IMR-90 (cell line): Measurements from ENCODE around the gene SLC22A5. TPM values are rescaled to one million over a fixed set of nuclear protein-coding genes. Genes with fewer than 3 reads are reported as not detected.
"Not testable (repeated sequence)": the region's sequence is repeated elsewhere in the genome, so short reads cannot be mapped to it uniquely, and the experiment has no call there.

Source experiments
- ATAC-seq: fragments of 200-7000 bp; cut with Tn5 transposase; 2 replicates; pipeline ENCODE4 v1.9.1; 2020; ENCODE audit warnings: low read depth, mild to moderate bottlenecking, moderate library complexity
- BruUV-seq: library from RNA; stranded (reverse); fragments of 400-500 nt; replicated peaks from 2 replicates; lab custom pipeline; 2021; lab: Mats Ljungman, UMichigan
- CTCF ChIA-PET: fragments of 300-600 bp; formaldehyde crosslinking; extraction: SDS; loops from one replicate; lab custom pipeline; 2021; ENCODE audit warnings: antibody characterized with exemption; lab: Yijun Ruan, JAX
- POLR2A ChIA-PET: fragments of 300-600 bp; sonication (Branson Sonifier 250); formaldehyde crosslinking; loops from one replicate; lab custom pipeline; 2022; ENCODE audit warnings: antibody characterized with exemption; ENCODE audit not compliant: unreplicated experiment; lab: Charles Lee
- DNase-seq: peaks from one replicate; pipeline ENCODE4 v3.0.0; 2013
- H2AFZ ChIP-seq: replicated peaks from 2 replicates; pipeline ENCODE3; 2013; ENCODE audit warnings: low read length, mild to moderate bottlenecking; ENCODE audit not compliant: poor library complexity
- H2AK5ac ChIP-seq: 2 replicates; pipeline ENCODE4 v1.6.1; 2013; ENCODE audit warnings: low read depth, low read length, inconsistent platforms
- H2AK9ac ChIP-seq: replicated peaks from 2 replicates; pipeline ENCODE3; 2013; ENCODE audit warnings: mild to moderate bottlenecking, low read depth, low read length, moderate library complexity; ENCODE audit not compliant: poor library complexity
- H2BK120ac ChIP-seq: 2 replicates; pipeline ENCODE4 v1.6.1; 2013; ENCODE audit warnings: low read depth, low read length, inconsistent platforms
- H2BK15ac ChIP-seq: 3 replicates; pipeline ENCODE4 v1.6.1; 2013; ENCODE audit warnings: low read depth, low read length, inconsistent platforms
- H2BK20ac ChIP-seq: 2 replicates; pipeline ENCODE4 v1.6.1; 2013; ENCODE audit warnings: low read depth, mild to moderate bottlenecking, inconsistent platforms, low read length, moderate library complexity
- H2BK5ac ChIP-seq: 2 replicates; pipeline ENCODE4 v1.6.1; 2013; ENCODE audit warnings: mild to moderate bottlenecking, low read depth, low read length, inconsistent platforms; ENCODE audit not compliant: poor library complexity, severe bottlenecking
- H3K14ac ChIP-seq: replicated peaks from 2 replicates; pipeline ENCODE4 v1.6.1; 2013; ENCODE audit warnings: low read depth, low read length, inconsistent platforms
- H3K18ac ChIP-seq: 2 replicates; pipeline ENCODE4 v1.6.1; 2013; ENCODE audit warnings: low read depth, low read length, control low read depth
- H3K23ac ChIP-seq: 2 replicates; pipeline ENCODE4 v1.6.1; 2013; ENCODE audit warnings: low read depth, low read length, inconsistent platforms
- H3K27ac ChIP-seq: 2 replicates; pipeline ENCODE4 v1.5.1; 2013; ENCODE audit warnings: mild to moderate bottlenecking, control low read depth, low read length; ENCODE audit not compliant: insufficient read depth
- H3K27me3 ChIP-seq: 2 replicates; pipeline ENCODE4 v1.6.1; 2013; ENCODE audit warnings: low read length; ENCODE audit not compliant: control insufficient read depth, insufficient read depth
- H3K36me3 ChIP-seq: 2 replicates; pipeline ENCODE4 v1.6.1; 2013; ENCODE audit warnings: low read length, mixed read lengths; ENCODE audit not compliant: control insufficient read depth, insufficient read depth
- H3K4ac ChIP-seq: 2 replicates; pipeline ENCODE4 v1.6.1; 2013; ENCODE audit warnings: low read depth, low read length, inconsistent platforms
- H3K4me1 ChIP-seq: 2 replicates; pipeline ENCODE4 v1.6.1; 2013; ENCODE audit warnings: low read length, mixed read lengths; ENCODE audit not compliant: control insufficient read depth, insufficient read depth
- H3K4me2 ChIP-seq: 2 replicates; pipeline ENCODE4 v1.6.1; 2013; ENCODE audit warnings: low read depth, mild to moderate bottlenecking, control low read depth, low read length, moderate library complexity
- H3K4me3 ChIP-seq: 2 replicates; pipeline ENCODE4 v1.5.1; 2013; ENCODE audit warnings: low read depth, mild to moderate bottlenecking, control low read depth, low read length, moderate library complexity; ENCODE audit not compliant: insufficient read depth
- H3K56ac ChIP-seq: 2 replicates; pipeline ENCODE4 v1.6.1; 2013; ENCODE audit warnings: low read length, inconsistent platforms; ENCODE audit not compliant: insufficient read depth; ENCODE audit errors: extremely low read depth
- H3K79me1 ChIP-seq, 2 experiments: 2 replicates each; pipeline ENCODE4 v1.6.1; 2013; ENCODE audit warnings: low read length in 2 of 2, inconsistent platforms in 1 of 2, low read depth in 1 of 2
- H3K9ac ChIP-seq: 2 replicates; pipeline ENCODE4 v1.6.1; 2013; ENCODE audit warnings: low read depth, low read length, control low read depth
- H3K9me1 ChIP-seq: 2 replicates; pipeline ENCODE4 v1.6.1; 2013; ENCODE audit warnings: low read length, inconsistent platforms; ENCODE audit not compliant: insufficient read depth
- H3K9me3 ChIP-seq: 2 replicates; pipeline ENCODE4 v1.6.1; 2013; ENCODE audit warnings: low read length; ENCODE audit not compliant: control insufficient read depth, insufficient read depth
- H4K20me1 ChIP-seq: 2 replicates; pipeline ENCODE4 v1.6.1; 2013; ENCODE audit warnings: low read length, inconsistent platforms; ENCODE audit not compliant: insufficient read depth
- H4K5ac ChIP-seq: 2 replicates; pipeline ENCODE4 v1.6.1; 2013; ENCODE audit warnings: mild to moderate bottlenecking, low read depth, low read length, control low read depth
- H4K8ac ChIP-seq, 2 experiments: 2 replicates each; pipeline ENCODE4 v1.6.1; 2013; ENCODE audit warnings: low read depth in 2 of 2, low read length in 2 of 2, control low read depth in 1 of 2, inconsistent platforms in 1 of 2
- H4K91ac ChIP-seq: 2 replicates; pipeline ENCODE4 v1.6.1; 2013; ENCODE audit warnings: low read depth, low read length, inconsistent platforms; ENCODE audit not compliant: insufficient read depth
- WGBS, 2 experiments: methylation state at CpG; one replicate each; pipeline versions ENCODE4 v1.1.5 to v1.1.7; 2013; ENCODE audit warnings: missing lambda C conversion rate in 2 of 2; ENCODE audit not compliant: insufficient read length in 1 of 2; ENCODE audit errors: extremely low coverage in 2 of 2; 5-methylcytosine and 5-hydroxymethylcytosine counted together
- dilution Hi-C: fragments of 300-500 bp; cut with HindIII; formaldehyde crosslinking; loops from one replicate; pipeline ENCODE4 v1.14.3; 2018; ENCODE audit warnings: low sequenced_read_pairs; ENCODE audit not compliant: unreplicated experiment
- in situ Hi-C: fragments of 300-500 bp; cut with MboI; formaldehyde crosslinking; loops from 3 replicates; pipeline ENCODE4 v1.14.3; 2019; ENCODE audit warnings: low sequenced_read_pairs, inconsistent platforms, mixed read lengths
- intact Hi-C: fragments of 100-400 bp; cut with micrococcal nuclease; formaldehyde crosslinking; loops from 2 replicates; pipeline ENCODE4 v1.10.0; 2022
- polyA plus RNA-seq, 3 experiments: library from polyadenylated mRNA; depleted of rRNA; stranded (reverse); fragments of >200 nt; gene quantifications; 2 replicates each; pipeline ENCODE4 v1.2.3, GENCODE V29; 2012; ENCODE audit warnings: low replicate concordance in 1 of 3
- total RNA-seq: library from RNA; depleted of rRNA; stranded (reverse); fragments of >200 nt; gene quantifications from 2 replicates; pipeline ENCODE4 v1.2.3, GENCODE V29; 2012

Gene SLC22A5
- total and polyA plus RNA-seq, 2 of the 4 experiments (the other 2 are of a cell fraction), result 6.1 to 7.1 TPM

GRCh38 chr5:132397936-132398675 lies 28.6 kb downstream of the SLC22A5 start:
- H3K9me1 ChIP-seq, H2AK5ac ChIP-seq, H2BK120ac ChIP-seq, H3K27me3 ChIP-seq, H2BK20ac ChIP-seq, H2BK15ac ChIP-seq, H3K56ac ChIP-seq, ATAC-seq, H3K79me1 ChIP-seq, BruUV-seq, in situ Hi-C loops, H3K9me3 ChIP-seq, H3K27ac ChIP-seq, intact Hi-C loops, H3K9ac ChIP-seq, H2AFZ ChIP-seq, H3K4ac ChIP-seq, DNase-seq, H3K4me3 ChIP-seq, H3K36me3 ChIP-seq, H3K23ac ChIP-seq, H4K20me1 ChIP-seq, H4K91ac ChIP-seq, H2AK9ac ChIP-seq, H3K14ac ChIP-seq, H3K18ac ChIP-seq, H2BK5ac ChIP-seq, H3K4me2 ChIP-seq, H4K5ac ChIP-seq, POLR2A ChIA-PET, H4K8ac ChIP-seq, H3K4me1 ChIP-seq, dilution Hi-C loops: not testable (repeated sequence)
- CTCF ChIA-PET, result interaction anchor here (0.5 to 0.6 kb wide), 2 partner anchors 218 to 1268 kb away, joined by 3 to 5 read pairs; no protein-coding TSS in a partner anchor
- 82% methylated on average over 6 of the region's 12 CpGs; no CpG with 5 or more reads in 1 of the 2 experiments for WGBS, 2 experiments

- H2BK120ac ChIP-seq, H2BK5ac ChIP-seq, intact Hi-C loops, ATAC-seq, H3K18ac ChIP-seq, H3K4ac ChIP-seq, H3K4me3 ChIP-seq, H2BK15ac ChIP-seq, H3K27me3 ChIP-seq, H3K9me1 ChIP-seq, H4K91ac ChIP-seq, H3K9me3 ChIP-seq, DNase-seq, H3K56ac ChIP-seq, BruUV-seq, H3K79me1 ChIP-seq, H2AFZ ChIP-seq, H4K5ac ChIP-seq, H2AK5ac ChIP-seq, H3K14ac ChIP-seq, H3K4me1 ChIP-seq, H4K8ac ChIP-seq, H3K9ac ChIP-seq, POLR2A ChIA-PET, H3K4me2 ChIP-seq, H3K23ac ChIP-seq, in situ Hi-C loops, H3K27ac ChIP-seq, CTCF ChIA-PET, H4K20me1 ChIP-seq, H2BK20ac ChIP-seq, H3K36me3 ChIP-seq, dilution Hi-C loops, H2AK9ac ChIP-seq: not testable (repeated sequence)
- no CpG with 5 or more reads among the region's 2 CpGs for WGBS, 2 experiments
These were observed 34.5 kb downstream of the SLC22A5 start for GRCh38 chr5:132404041-132404440.
